Activated CD8-positive, alpha-beta memory T cell treated with anti-CD3 and anti-CD28 coated beads, Interleukin-2, amount 50 U/mL, for 4 hours (primary cell): ENCODE results near the gene PGM5.
"Not testable (repeated sequence)": the region's sequence is repeated elsewhere in the genome, so short reads cannot be mapped to it uniquely, and the experiment has no call there.

Source experiments
- DNase-seq: peaks from one replicate; pipeline ENCODE4 v3.0.0-alpha.2; 2020

PGM5 gene

GRCh38 chr9:68383894-68384293, 27.5 kb downstream of the PGM5 start:
- DNase-seq = not testable (repeated sequence)

- DNase-seq = not testable (repeated sequence)
These were observed 33.1 kb downstream of the PGM5 start for GRCh38 chr9:68389558-68389957.

- not testable (repeated sequence) for DNase-seq
These were observed 34.3 kb downstream of the PGM5 start for GRCh38 chr9:68390737-68391136.

GRCh38 chr9:68396411-68397094, 40.1 kb downstream of the PGM5 start:
- DNase-seq = not testable (repeated sequence)

- not testable (repeated sequence) for DNase-seq
These were observed 40.6 kb downstream of the PGM5 start for GRCh38 chr9:68397095-68397423.

GRCh38 chr9:68397796-68398195, 41.4 kb downstream of the PGM5 start:
- not testable (repeated sequence) for DNase-seq

- not testable (repeated sequence) for DNase-seq
These were observed 41.9 kb downstream of the PGM5 start for GRCh38 chr9:68398324-68398723.

- not testable (repeated sequence) for DNase-seq
These were observed 48.2 kb downstream of the PGM5 start for GRCh38 chr9:68404421-68405185.

- not testable (repeated sequence) for DNase-seq
These were observed 55.5 kb downstream of the PGM5 start for GRCh38 chr9:68411865-68412264.

- not testable (repeated sequence) for DNase-seq
These were observed 56.3 kb downstream of the PGM5 start for GRCh38 chr9:68412754-68413153.

- DNase-seq = not testable (repeated sequence)
These were observed 58.7 kb downstream of the PGM5 start for GRCh38 chr9:68415065-68415464.

GRCh38 chr9:68416936-68417564, 60.6 kb downstream of the PGM5 start:
- DNase-seq = no peak

GRCh38 chr9:68417762-68418161, 61.4 kb downstream of the PGM5 start:
- no peak for DNase-seq

GRCh38 chr9:68418259-68418845, 61.9 kb downstream of the PGM5 start:
- no peak for DNase-seq

- no peak for DNase-seq
These were observed 63.5 kb downstream of the PGM5 start for GRCh38 chr9:68419901-68420300.

- no peak for DNase-seq
These were observed 70.3 kb downstream of the PGM5 start for GRCh38 chr9:68426755-68427154.

GRCh38 chr9:68427216-68427977, 71.0 kb downstream of the PGM5 start:
- no peak for DNase-seq

GRCh38 chr9:68428481-68428880, 72.1 kb downstream of the PGM5 start:
- no peak for DNase-seq

GRCh38 chr9:68429631-68430030, 73.2 kb downstream of the PGM5 start:
- DNase-seq = no peak

- DNase-seq = no peak
These were observed 74.9 kb downstream of the PGM5 start for GRCh38 chr9:68431307-68431706.

GRCh38 chr9:68433531-68434110, 77.2 kb downstream of the PGM5 start:
- no peak for DNase-seq

GRCh38 chr9:68437785-68438184, 81.4 kb downstream of the PGM5 start:
- DNase-seq = no peak
